Subcutaneous abdominal adipose tissue (tissue), 5 donors: ENCODE data around the gene USE1.
"Not testable (repeated sequence)": the region's sequence is repeated elsewhere in the genome, so short reads cannot be mapped to it uniquely, and the experiment has no call there.

ENCODE experiments used
- H3K27ac ChIP-seq: one replicate; pipeline ENCODE4 v1.7.0; 2013; ENCODE audit warnings: low read depth, mild to moderate bottlenecking, inconsistent platforms, low read length, moderate library complexity
- H3K27me3 ChIP-seq, 5 donors: one replicate each; pipeline ENCODE4 v1.7.0; 2013; ENCODE audit warnings: low read length in 5 of 5, inconsistent platforms in 1 of 5; ENCODE audit not compliant: control insufficient read depth in 5 of 5, insufficient read depth in 4 of 5
- H3K36me3 ChIP-seq, 5 donors: one replicate each; pipeline ENCODE4 v1.7.0; 2013; ENCODE audit warnings: low read length in 5 of 5; ENCODE audit not compliant: control insufficient read depth in 5 of 5, insufficient read depth in 5 of 5
- H3K4me1 ChIP-seq, 5 donors: one replicate each; pipeline ENCODE4 v1.7.0; 2013; ENCODE audit warnings: low read length in 5 of 5, mild to moderate bottlenecking in 3 of 5, moderate library complexity in 1 of 5; ENCODE audit not compliant: control insufficient read depth in 5 of 5, insufficient read depth in 5 of 5
- H3K4me3 ChIP-seq, 5 donors: one replicate each; pipeline ENCODE4 v1.7.0; 2013; ENCODE audit warnings: low read length in 5 of 5, low read depth in 1 of 5
- H3K9ac ChIP-seq, 5 donors: one replicate each; pipeline ENCODE4 v1.7.0; 2013; ENCODE audit warnings: low read length in 5 of 5, mild to moderate bottlenecking in 4 of 5, moderate library complexity in 3 of 5
- H3K9me3 ChIP-seq, 5 donors: one replicate each; pipeline ENCODE4 v1.7.0; 2013; ENCODE audit warnings: low read length in 5 of 5; ENCODE audit not compliant: control insufficient read depth in 5 of 5
- donor health status: healthy.
- donor health status: healthy.
- donor health status: healthy.
- donor health status: healthy.
- donor health status: healthy.

Gene USE1

DNA sequence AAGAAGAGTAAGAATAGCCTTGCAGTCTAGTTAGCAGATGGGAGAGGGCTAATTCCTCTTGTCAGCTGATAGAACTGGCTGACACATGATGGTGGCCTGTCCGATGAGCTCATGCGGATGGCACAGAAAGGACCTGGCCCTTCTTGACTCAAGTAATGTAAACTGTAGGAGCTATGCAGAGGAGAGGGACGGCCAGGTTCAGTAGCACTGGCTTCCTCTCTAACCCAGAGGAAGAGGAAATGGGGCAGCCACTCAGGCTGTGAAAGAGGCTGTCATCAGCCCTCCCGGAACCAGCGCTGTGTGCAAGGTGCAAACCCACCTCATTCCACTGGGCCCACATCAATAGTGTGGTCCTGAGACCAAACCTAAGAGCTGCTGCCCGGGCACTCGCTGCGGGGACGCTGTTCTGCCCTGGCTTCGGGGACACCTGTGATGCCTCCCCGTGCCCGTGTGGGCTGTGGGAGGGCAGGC, 30.8 kb upstream of the USE1 start:
- Histone ChIP-seq H3K27ac (no peak overlapping the region), H3K9me3 (no peaks in the 10 kb centered on the region), H3K9ac (no peak overlapping the region), H3K4me1 (peaks cover 0 to 17% (median 5%) of the 10 kb centered on the region in 5 donors), H3K27me3 (no peaks in the 10 kb centered on the region), H3K36me3 (peaks cover 0 to 75% (median 61%) of the 10 kb centered on the region in 5 donors), H3K4me3 (no peak overlapping the region)

GRCh38 chr19:17185590-17185989, 29.6 kb upstream of the USE1 start:
- H3K4me3 ChIP-seq: no peak overlapping the region
- peaks cover 0 to 81% (median 69%) of the 10 kb centered on the region in 5 donors for H3K36me3 ChIP-seq
- H3K27me3 ChIP-seq: no peaks in the 10 kb centered on the region
- peaks cover 0 to 17% (median 5%) of the 10 kb centered on the region in 5 donors for H3K4me1 ChIP-seq
- H3K27ac ChIP-seq: no peak overlapping the region
- no peaks in the 10 kb centered on the region for H3K9me3 ChIP-seq
- H3K9ac ChIP-seq: no peak overlapping the region

GRCh38 chr19:17191736-17192135, 23.4 kb upstream of the USE1 start:
- not testable (repeated sequence) for H3K9me3 ChIP-seq, H3K4me1 ChIP-seq, H3K27me3 ChIP-seq, H3K4me3 ChIP-seq, H3K9ac ChIP-seq, H3K27ac ChIP-seq
- peaks cover 0 to 88% (median 77%) of the 10 kb centered on the region in 5 donors for H3K36me3 ChIP-seq

GRCh38 chr19:17192751-17193150, 22.4 kb upstream of the USE1 start:
- no peaks in the 10 kb centered on the region for H3K9me3 ChIP-seq
- H3K27ac ChIP-seq: no peak overlapping the region
- H3K4me3 ChIP-seq: no peak overlapping the region
- peaks cover 0 to 87% (median 74%) of the 10 kb centered on the region in 5 donors for H3K36me3 ChIP-seq
- H3K27me3 ChIP-seq: no peaks in the 10 kb centered on the region
- no peaks in the 10 kb centered on the region for H3K4me1 ChIP-seq
- H3K9ac ChIP-seq: no peak overlapping the region

DNA sequence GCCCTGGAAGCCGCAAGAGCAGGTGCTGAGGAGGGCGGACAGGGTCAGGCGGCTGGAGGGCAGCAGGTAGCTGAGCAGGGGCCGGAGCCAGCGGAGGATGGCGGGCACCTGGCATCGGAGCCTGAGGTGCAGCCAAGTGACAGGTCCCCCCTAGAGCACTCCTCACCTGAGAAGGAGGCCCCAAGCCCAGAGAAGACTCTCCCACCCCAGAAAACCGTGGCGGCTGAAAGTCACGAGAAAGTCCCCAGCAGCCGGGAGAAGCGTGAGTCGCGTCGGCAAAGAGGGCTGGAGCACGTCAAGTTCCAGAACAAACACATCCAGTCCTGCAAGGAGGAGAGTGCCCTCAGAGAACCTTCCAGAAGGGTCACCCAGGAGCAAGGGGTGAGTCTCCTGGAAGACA, 20.5 kb upstream of the USE1 start:
- Histone ChIP-seq H3K9ac (no peak overlapping the region), H3K27ac (no peak overlapping the region), H3K27me3 (no peaks in the 10 kb centered on the region), H3K9me3 (no peaks in the 10 kb centered on the region), H3K4me3 (no peak overlapping the region), H3K4me1 (no peaks in the 10 kb centered on the region), H3K36me3 (peaks cover 0 to 82% (median 74%) of the 10 kb centered on the region in 5 donors)

GRCh38 chr19:17195106-17195505, 20.1 kb upstream of the USE1 start:
- H3K4me1 ChIP-seq: no peaks in the 10 kb centered on the region
- no peak overlapping the region for H3K4me3 ChIP-seq
- H3K27ac ChIP-seq: no peak overlapping the region
- H3K9ac ChIP-seq: no peak overlapping the region
- H3K36me3 ChIP-seq: peaks cover 0 to 83% (median 73%) of the 10 kb centered on the region in 5 donors
- no peaks in the 10 kb centered on the region for H3K9me3 ChIP-seq
- H3K27me3 ChIP-seq: no peaks in the 10 kb centered on the region

DNA sequence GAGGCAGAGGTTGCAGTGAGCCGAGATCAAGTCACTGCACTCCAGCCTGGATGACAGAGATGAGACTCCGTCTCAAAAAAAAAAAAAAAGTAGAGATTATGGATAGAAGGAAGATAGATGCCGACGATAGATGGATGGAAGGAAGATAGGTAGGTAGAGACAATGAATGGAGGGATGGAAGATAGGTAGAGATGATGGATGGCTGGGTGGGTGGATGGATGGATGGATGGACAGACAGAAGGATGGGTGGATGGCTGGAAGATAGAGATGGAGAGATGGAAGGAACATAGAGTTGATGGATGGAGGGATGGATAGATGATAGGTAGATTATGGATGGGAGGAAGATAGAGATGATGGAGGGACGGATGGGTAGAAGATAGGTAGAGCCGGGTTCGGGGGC, 18.5 kb upstream of the USE1 start:
- Histone ChIP-seq H3K27ac (no peak overlapping the region), H3K9ac (no peak overlapping the region), H3K36me3 (peaks cover 0 to 83% (median 74%) of the 10 kb centered on the region in 5 donors), H3K9me3 (no peaks in the 10 kb centered on the region), H3K4me3 (no peak overlapping the region), H3K4me1 (no peaks in the 10 kb centered on the region), H3K27me3 (no peaks in the 10 kb centered on the region)

GRCh38 chr19:17197666-17198065, 17.5 kb upstream of the USE1 start:
- no peak overlapping the region for H3K9ac ChIP-seq
- no peaks in the 10 kb centered on the region for H3K9me3 ChIP-seq
- H3K27ac ChIP-seq: no peak overlapping the region
- H3K36me3 ChIP-seq: peaks cover 0 to 86% (median 77%) of the 10 kb centered on the region in 5 donors
- H3K4me3 ChIP-seq: no peak overlapping the region
- H3K27me3 ChIP-seq: no peaks in the 10 kb centered on the region
- H3K4me1 ChIP-seq: no peaks in the 10 kb centered on the region

DNA sequence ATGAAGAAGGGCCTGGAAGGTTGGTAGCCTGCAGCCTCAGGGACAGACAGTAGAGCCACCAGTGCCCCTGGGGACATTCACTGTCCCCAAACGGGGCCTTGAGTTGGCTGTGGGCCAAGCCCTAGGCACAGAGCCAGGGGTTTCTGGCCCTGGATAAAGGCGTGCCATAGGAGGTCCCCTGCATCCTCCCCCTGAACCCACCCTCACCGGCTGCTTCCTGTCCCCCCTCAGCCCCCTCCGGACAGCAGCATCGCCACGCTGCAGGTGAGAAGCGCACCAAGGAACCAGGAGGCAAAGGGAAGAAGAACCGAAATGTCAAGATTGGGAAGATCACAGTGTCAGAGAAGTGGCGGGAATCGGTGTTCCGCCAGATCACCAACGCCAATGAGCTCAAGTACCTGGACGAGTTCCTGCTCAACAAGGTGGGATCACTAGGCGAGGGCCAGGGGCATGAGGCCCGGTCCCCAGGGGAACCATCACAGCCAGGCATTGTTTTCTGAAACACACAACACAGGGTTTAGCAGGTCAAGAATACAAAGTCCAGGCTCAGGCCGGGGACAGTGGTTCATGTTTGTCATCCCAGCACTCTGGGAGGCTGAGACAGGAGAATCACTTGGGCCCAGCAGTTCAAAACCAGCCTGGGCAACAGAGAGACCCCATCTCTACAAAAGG, 14.6 kb upstream of the USE1 start:
- Histone ChIP-seq H3K4me3 (no peak overlapping the region), H3K36me3 (peaks cover 0 to 85% (median 68%) of the 10 kb centered on the region in 5 donors), H3K9ac (no peak overlapping the region), H3K27ac (no peak overlapping the region), H3K4me1 (no peaks in the 10 kb centered on the region), H3K9me3 (no peaks in the 10 kb centered on the region), H3K27me3 (no peaks in the 10 kb centered on the region)

GRCh38 chr19:17202249-17202648, 12.9 kb upstream of the USE1 start:
- no peaks in the 10 kb centered on the region for H3K27me3 ChIP-seq
- no peak overlapping the region for H3K27ac ChIP-seq
- no peak overlapping the region for H3K4me3 ChIP-seq
- H3K4me1 ChIP-seq: no peaks in the 10 kb centered on the region
- H3K9ac ChIP-seq: no peak overlapping the region
- H3K36me3 ChIP-seq: peaks cover 0 to 90% (median 76%) of the 10 kb centered on the region in 5 donors
- H3K9me3 ChIP-seq: no peaks in the 10 kb centered on the region
